Neural cell (in vitro differentiated cells): ENCODE data around the gene BMP7.

Source experiments
- CTCF ChIP-seq: fragments of 450-650 bp; IDR thresholded peaks from 2 replicates; pipeline ENCODE4 v1.5.1; 2014; ENCODE audit warnings: antibody characterized with exemption, mild to moderate bottlenecking, moderate library complexity; ENCODE audit not compliant: poor library complexity, severe bottlenecking
- EP300 ChIP-seq: fragments of 450-650 bp; conservative IDR thresholded peaks from 2 replicates; pipeline ENCODE4 v1.6.1; 2014; ENCODE audit warnings: antibody characterized with exemption, mild to moderate bottlenecking, moderate library complexity; ENCODE audit not compliant: poor library complexity, severe bottlenecking
- EZH2 ChIP-seq: fragments of 200-600, 300-800 bp; shearing (Covaris generic), sonication (generic); IDR thresholded peaks from 2 replicates; pipeline ENCODE4 v1.6.1; 2014; ENCODE audit warnings: antibody characterized with exemption, low read length, borderline replicate concordance, mild to moderate bottlenecking; ENCODE audit not compliant: insufficient read depth, poor library complexity, severe bottlenecking
- POLR2AphosphoS5 ChIP-seq: IDR thresholded peaks from 2 replicates; pipeline ENCODE4 v1.6.1; 2012
- RAD21 ChIP-seq: fragments of 450-650 bp; conservative IDR thresholded peaks from 2 replicates; pipeline ENCODE4 v1.6.1; 2014; ENCODE audit warnings: antibody characterized with exemption, mild to moderate bottlenecking, moderate library complexity
- SMC3 ChIP-seq: fragments of 450-650 bp; conservative IDR thresholded peaks from 2 replicates; pipeline ENCODE4 v1.6.1; 2014; ENCODE audit warnings: antibody characterized with exemption, mild to moderate bottlenecking, moderate library complexity; ENCODE audit not compliant: poor library complexity
- TAF1 ChIP-seq: IDR thresholded peaks from 2 replicates; pipeline ENCODE4 v1.6.1; 2012; ENCODE audit warnings: low read depth

- TF ChIP-seq CTCF = no peak
- no peak for TF ChIP-seq EP300
- TF ChIP-seq RAD21 = no peak
- TF ChIP-seq EZH2 = no peak
- TF ChIP-seq POLR2AphosphoS5 = no peak
- no peak for TF ChIP-seq SMC3
- TF ChIP-seq TAF1 = no peak
These were observed 42.6 kb downstream of the BMP7 start for GRCh38 chr20:57223648-57224489.
